Breast epithelium (tissue), 4 donors: ENCODE data around the gene DYSF. TPM values are rescaled to one million over a fixed set of nuclear protein-coding genes. Genes with fewer than 3 reads are reported as not detected.

Experiments
- DNase-seq, 2 donors: peaks; one replicate each; pipeline ENCODE4 v3.0.0-alpha.2; 2019; ENCODE audit warnings: low spot score in 2 of 2
- H3K27ac ChIP-seq, 2 donors: fragments of 200-600 bp; sonication (generic) in 1 of 2; one replicate each; pipeline ENCODE4 v1.5.1; 2016 to 2019; ENCODE audit warnings: mild to moderate bottlenecking in 1 of 2
- H3K27me3 ChIP-seq, 2 donors: fragments of 200-600 bp; sonication (generic) in 1 of 2; one replicate each; pipeline versions ENCODE4 v1.5.1 to v1.6.0; 2017 to 2019; ENCODE audit warnings: control low read depth in 1 of 2, mild to moderate bottlenecking in 1 of 2
- H3K36me3 ChIP-seq: fragments of 200-600 bp; one replicate; pipeline ENCODE4 v1.5.1; 2019
- H3K4me1 ChIP-seq, 2 donors: fragments of 200-600 bp; sonication (generic); one replicate each; pipeline ENCODE4 v1.5.1; 2016 to 2019; ENCODE audit warnings: control low read depth in 1 of 2
- H3K4me3 ChIP-seq, 3 donors: fragments of 200-600 bp; sonication (generic); 1 replicate in 2 of 3; 2 replicates in 1 of 3; pipeline ENCODE4 v1.5.1; 2016 to 2019; ENCODE audit warnings: mild to moderate bottlenecking in 3 of 3, moderate library complexity in 2 of 3
- H3K9me3 ChIP-seq, 2 donors: fragments of 200-600 bp; sonication (generic) in 1 of 2; one replicate each; pipeline ENCODE4 v1.5.1; 2016 to 2019; ENCODE audit warnings: control low read depth in 1 of 2
- POLR2A ChIP-seq: fragments of 450-650 bp; IDR thresholded peaks from one replicate; pipeline ENCODE4 v1.6.1; 2016; ENCODE audit warnings: antibody characterized with exemption, mild to moderate bottlenecking, moderate library complexity
- POLR2AphosphoS5 ChIP-seq, 3 donors: sonication (generic); formaldehyde crosslinking; IDR thresholded peaks; one replicate each; pipeline ENCODE4 v1.6.1; 2017; ENCODE audit warnings: antibody characterized with exemption in 3 of 3
- intact Hi-C: fragments of 100-400 bp; cut with DNase I; formaldehyde crosslinking; loops from one replicate; pipeline ENCODE4 v1.15.1; 2023; ENCODE audit warnings: low total_unique reads
- total RNA-seq, 3 donors: library from RNA; depleted of rRNA; stranded (reverse); fragments of >200 nt; gene quantifications; one replicate each; pipeline ENCODE4 v1.1.0, GENCODE V29; 2016
- TF ChIP-seq, protein P1 (sequence below), 3 donors: fragments of 450-650 bp; IDR thresholded peaks; one replicate each; pipeline ENCODE4 v1.5.1; 2016 to 2017; ENCODE audit warnings: antibody characterized with exemption in 3 of 3, mild to moderate bottlenecking in 3 of 3, moderate library complexity in 3 of 3

The DYSF gene
- total RNA-seq, 3 donors from 2014 or later, result 3.0 to 15.7 (median 4.8) TPM

DNA sequence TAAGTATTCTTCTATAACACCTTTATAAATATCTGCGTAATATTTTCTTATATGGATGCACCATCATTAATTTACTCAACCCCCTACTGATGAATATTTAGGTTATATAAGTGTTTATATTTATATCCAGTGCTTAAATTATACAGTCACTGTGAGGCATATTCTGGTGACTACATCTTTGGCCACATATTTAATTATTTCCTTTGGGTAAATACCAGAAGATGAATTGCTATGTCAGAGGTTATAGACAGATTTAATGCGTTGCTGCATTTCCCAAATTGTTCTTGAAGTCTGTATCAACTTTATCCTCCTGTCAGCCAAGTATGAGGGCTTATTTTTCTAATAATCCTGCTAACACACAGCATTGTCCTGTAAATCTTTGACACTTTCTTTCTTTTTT lies 18.7 kb downstream of the DYSF start:
- DNase-seq, result no peak
- TF ChIP-seq POLR2AphosphoS5 (IDR thresholded peaks at IDR 0.05) (no peak), POLR2A (no peak)
- TF ChIP-seq, protein P1, sequence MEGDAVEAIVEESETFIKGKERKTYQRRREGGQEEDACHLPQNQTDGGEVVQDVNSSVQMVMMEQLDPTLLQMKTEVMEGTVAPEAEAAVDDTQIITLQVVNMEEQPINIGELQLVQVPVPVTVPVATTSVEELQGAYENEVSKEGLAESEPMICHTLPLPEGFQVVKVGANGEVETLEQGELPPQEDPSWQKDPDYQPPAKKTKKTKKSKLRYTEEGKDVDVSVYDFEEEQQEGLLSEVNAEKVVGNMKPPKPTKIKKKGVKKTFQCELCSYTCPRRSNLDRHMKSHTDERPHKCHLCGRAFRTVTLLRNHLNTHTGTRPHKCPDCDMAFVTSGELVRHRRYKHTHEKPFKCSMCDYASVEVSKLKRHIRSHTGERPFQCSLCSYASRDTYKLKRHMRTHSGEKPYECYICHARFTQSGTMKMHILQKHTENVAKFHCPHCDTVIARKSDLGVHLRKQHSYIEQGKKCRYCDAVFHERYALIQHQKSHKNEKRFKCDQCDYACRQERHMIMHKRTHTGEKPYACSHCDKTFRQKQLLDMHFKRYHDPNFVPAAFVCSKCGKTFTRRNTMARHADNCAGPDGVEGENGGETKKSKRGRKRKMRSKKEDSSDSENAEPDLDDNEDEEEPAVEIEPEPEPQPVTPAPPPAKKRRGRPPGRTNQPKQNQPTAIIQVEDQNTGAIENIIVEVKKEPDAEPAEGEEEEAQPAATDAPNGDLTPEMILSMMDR (IDR thresholded peaks at IDR 0.05), result no peak
- Histone ChIP-seq H3K4me3 (no peak overlapping the region), H3K4me1 (no peaks in the 10 kb centered on the region), H3K36me3 (no peaks in the 10 kb centered on the region), H3K27ac (no peak overlapping the region), H3K27me3 (no peaks in the 10 kb centered on the region), H3K9me3 (no peaks in the 10 kb centered on the region)
- intact Hi-C loops, result no loop called here

DNA sequence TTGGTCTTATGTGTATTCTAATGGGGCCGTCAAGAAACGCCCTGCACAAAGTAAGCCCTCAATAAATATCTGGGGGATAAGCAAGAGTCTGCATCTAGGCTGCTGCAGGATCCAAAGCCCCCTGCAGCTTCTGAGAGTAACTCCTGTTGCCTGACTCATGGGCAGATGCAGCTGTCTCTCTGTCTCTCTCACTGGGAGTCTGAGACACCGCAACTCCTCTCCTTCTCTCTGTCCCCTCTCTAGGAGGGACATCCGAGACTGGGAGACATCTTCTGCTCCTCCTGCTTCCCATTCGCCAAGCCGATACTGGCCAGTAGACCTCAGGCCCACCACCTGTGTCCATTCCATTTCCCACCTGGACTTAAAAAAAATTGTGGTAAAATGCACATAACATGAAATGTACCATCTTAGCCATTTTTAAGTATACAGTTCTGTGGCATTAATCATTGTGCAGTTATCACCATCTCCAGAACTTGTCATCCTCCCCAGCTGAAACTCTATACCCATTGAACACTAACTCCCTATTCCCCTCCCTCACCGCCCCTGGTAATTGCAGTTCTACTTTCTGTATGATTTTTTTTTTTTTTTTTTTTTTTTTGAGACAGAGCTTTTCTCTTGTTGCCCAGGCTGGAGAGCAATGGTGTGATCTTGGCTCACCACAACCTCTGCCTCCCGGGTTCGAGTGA lies 20.1 kb downstream of the DYSF start:
- no peak overlapping the region for H3K4me3 ChIP-seq
- no peak for DNase-seq

DNA sequence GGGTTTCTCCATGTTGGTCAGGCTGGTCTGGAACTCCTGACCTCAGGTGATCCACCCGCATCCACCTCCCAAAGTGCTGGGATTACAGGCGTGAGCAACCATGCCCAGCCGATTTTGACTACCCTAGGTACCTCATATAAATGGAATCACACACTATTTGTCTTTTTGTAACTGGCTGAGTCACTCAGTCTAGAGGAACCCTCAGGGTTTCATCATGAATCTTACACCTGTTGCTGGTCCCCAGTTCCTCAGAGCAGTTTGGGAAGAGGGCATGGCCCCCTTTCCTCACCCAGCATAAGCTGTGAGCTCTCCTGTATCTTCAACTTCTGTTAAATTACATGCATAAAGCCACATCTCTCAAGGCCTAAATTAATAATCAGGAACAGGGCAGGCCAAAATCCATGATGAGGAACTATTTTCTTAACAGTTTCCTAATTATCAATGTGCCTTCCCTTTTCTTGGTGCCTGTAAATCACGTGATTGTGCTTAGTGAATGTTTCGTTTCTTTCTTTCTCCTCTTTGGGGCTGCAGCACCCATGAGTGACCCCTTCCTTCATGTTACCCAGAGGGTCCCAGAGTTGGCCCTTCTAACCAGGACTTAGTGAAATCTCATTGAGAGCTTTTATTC lies 20.9 kb downstream of the DYSF start:
- Histone ChIP-seq H3K27ac (no peak overlapping the region), H3K27me3 (no peaks in the 10 kb centered on the region), H3K36me3 (no peaks in the 10 kb centered on the region), H3K9me3 (no peaks in the 10 kb centered on the region), H3K4me1 (no peaks in the 10 kb centered on the region), H3K4me3 (no peak overlapping the region)
- TF ChIP-seq, protein P1 (IDR thresholded peaks at IDR 0.05), result no peak
- no peak for TF ChIP-seq POLR2AphosphoS5 (IDR thresholded peaks at IDR 0.05)
- no peak for DNase-seq
- intact Hi-C loops, result no loop called here

More for the DNA sequence above, 20.1 kb downstream of the DYSF start:
- Histone ChIP-seq H3K4me1 (no peaks in the 10 kb centered on the region), H3K27ac (no peak overlapping the region), H3K27me3 (no peaks in the 10 kb centered on the region), H3K36me3 (no peaks in the 10 kb centered on the region), H3K9me3 (no peaks in the 10 kb centered on the region)
- intact Hi-C loops, result no loop called here
- TF ChIP-seq, protein P1 (IDR thresholded peaks at IDR 0.05), result no peak
- TF ChIP-seq POLR2A (no peak), POLR2AphosphoS5 (IDR thresholded peaks at IDR 0.05) (no peak)

DNA sequence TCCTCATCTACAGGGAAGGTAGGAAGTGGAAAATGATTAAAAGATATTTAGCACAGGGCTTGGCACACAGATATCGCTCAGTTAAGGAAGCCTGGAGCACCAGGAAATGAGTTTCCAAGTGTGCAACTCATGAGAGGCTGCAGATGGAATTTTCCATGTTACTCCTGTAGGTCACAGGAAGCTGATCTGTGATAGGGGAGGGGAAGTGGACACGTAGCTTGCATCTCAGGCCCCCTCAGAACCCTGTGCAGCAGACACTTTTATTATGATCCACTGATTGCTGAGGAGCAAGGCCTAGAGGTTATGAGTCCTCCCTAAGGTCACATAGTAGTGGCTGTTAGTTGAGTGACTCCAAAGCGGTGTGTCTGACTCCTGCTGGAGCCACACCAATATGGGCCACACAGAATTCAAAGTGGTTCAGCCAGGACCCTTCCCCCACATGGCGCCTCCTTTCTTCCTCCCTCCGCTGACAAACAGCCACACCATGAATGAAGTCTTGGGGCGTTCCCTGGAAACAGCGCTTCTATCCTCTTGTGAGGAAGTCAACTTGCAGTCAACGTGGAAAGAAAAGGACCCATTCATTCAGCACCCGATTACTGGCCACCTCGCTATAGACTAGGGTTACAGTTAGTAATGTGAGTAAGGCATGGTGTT lies 21.5 kb downstream of the DYSF start:
- Histone ChIP-seq H3K27me3 (no peaks in the 10 kb centered on the region), H3K4me3 (no peak overlapping the region), H3K4me1 (no peaks in the 10 kb centered on the region), H3K9me3 (no peaks in the 10 kb centered on the region), H3K27ac (peak overlapping the region in 1 of 2 donors; percentile 38), H3K36me3 (no peaks in the 10 kb centered on the region)
- DNase-seq, result no peak
- TF ChIP-seq, protein P1 (IDR thresholded peaks at IDR 0.05), result no peak
- TF ChIP-seq POLR2AphosphoS5 (IDR thresholded peaks at IDR 0.05), result no peak
- TF ChIP-seq POLR2A, result no peak
- intact Hi-C loops, result no loop called here

DNA sequence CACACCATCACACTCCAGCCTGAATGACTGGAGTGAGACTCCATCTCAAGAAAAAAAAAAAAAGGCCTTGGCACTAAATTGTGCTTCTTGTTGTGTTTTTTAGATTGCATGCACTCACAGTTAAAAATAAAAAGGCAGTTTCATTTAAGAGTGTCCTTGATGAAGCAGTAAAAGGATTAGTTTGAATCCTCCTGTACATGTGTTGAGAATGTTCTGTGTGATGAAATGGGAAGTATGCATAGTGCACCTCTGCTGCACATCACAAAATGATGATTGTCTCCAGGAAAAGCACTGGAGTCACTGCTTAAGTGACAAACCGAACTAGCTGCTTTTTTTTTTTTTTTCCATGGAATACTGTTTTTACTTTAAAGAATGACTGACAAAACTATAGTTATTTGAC lies 23.1 kb downstream of the DYSF start:
- TF ChIP-seq POLR2A (no peak), POLR2AphosphoS5 (IDR thresholded peaks at IDR 0.05) (no peak)
- TF ChIP-seq, protein P1 (IDR thresholded peaks at IDR 0.05), result no peak
- H3K4me1 ChIP-seq, result no peaks in the 10 kb centered on the region
- H3K4me3 ChIP-seq, result no peak overlapping the region
- no peaks in the 10 kb centered on the region for H3K36me3 ChIP-seq
- H3K27ac ChIP-seq, result no peak overlapping the region
- no peak for DNase-seq
- H3K27me3 ChIP-seq, result no peaks in the 10 kb centered on the region
- no peaks in the 10 kb centered on the region for H3K9me3 ChIP-seq
- intact Hi-C loops, result no loop called here
